ENCODE results near the gene TPM4.

The TPM4 gene

GRCh38 chr19:16071072-16071691 lies 5.1 kb upstream of the TPM4 start:
- POLR2A ChIA-PET, result interaction anchor here (0.6 kb wide), 1 partner anchor 18 kb away, joined by 3 read pairs; no protein-coding TSS in a partner anchor
- no peak for TF ChIP-seq CTCF (IDR thresholded peaks at IDR 0.05; ENCODE audit: insufficient read depth, low read length, missing control alignments)
- no peak overlapping the region for H3K4me3 ChIP-seq (ENCODE audit: low read depth, low read length)
- CTCF ChIA-PET, result interaction anchor here (1.1 to 3.9 kb wide), 3 partner anchors 8 to 30 kb away, joined by 4 to 17 read pairs (median 5); no protein-coding TSS in a partner anchor
- no peak for DNase-seq (ENCODE audit: low read depth, low spot score)

DNA sequence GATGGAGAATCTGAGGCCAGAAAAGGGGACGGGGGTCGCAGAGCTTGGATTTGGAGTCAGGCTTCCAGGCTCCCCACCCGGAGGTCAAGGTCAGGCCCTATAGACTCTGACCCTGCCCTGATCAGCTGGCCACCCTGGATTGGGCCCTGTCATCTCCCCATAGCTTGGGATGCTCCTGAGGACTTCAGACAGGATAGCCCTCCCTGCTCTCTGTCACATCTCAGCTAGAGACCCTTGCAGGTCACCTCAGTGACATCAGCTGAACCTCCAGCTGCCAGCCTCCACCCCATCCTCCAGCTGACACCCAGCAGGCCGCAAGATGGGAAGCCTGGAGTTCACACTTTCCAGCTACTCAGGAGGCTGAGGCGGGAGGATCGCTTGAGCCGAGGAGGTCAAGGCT lies 2.8 kb upstream of the TPM4 start:
- no peak overlapping the region for H3K4me3 ChIP-seq (ENCODE audit: low read depth, low read length)
- TF ChIP-seq CTCF (IDR thresholded peaks at IDR 0.05; ENCODE audit: insufficient read depth, low read length, missing control alignments), result no peak
- DNase-seq (ENCODE audit: low read depth, low spot score), result no peak
- ChIA-PET CTCF (interaction anchor here (1.1 to 4.8 kb wide), 3 partner anchors 10 to 38 kb away, joined by 3 to 24 read pairs (median 17); no protein-coding TSS in a partner anchor), POLR2A (interaction anchor here (3.9 kb wide), 1 partner anchor 8 kb away, joined by 35 read pairs; no protein-coding TSS in a partner anchor)

- CTCF ChIA-PET, result interaction anchor here (1.4 to 4.8 kb wide), 3 partner anchors 11 to 48 kb away, joined by 4 to 24 read pairs (median 17); no protein-coding TSS in a partner anchor
- TF ChIP-seq CTCF (IDR thresholded peaks at IDR 0.05; ENCODE audit: insufficient read depth, low read length, missing control alignments), result no peak
- POLR2A ChIA-PET, result interaction anchor here (3.9 kb wide), 1 partner anchor 9 kb away, joined by 35 read pairs; no protein-coding TSS in a partner anchor
- H3K4me3 ChIP-seq (ENCODE audit: low read depth, low read length), result no peak overlapping the region
- no peak for DNase-seq (ENCODE audit: low read depth, low spot score)
Measured at GRCh38 chr19:16073988-16074387, 2.3 kb upstream of the TPM4 start.

DNA sequence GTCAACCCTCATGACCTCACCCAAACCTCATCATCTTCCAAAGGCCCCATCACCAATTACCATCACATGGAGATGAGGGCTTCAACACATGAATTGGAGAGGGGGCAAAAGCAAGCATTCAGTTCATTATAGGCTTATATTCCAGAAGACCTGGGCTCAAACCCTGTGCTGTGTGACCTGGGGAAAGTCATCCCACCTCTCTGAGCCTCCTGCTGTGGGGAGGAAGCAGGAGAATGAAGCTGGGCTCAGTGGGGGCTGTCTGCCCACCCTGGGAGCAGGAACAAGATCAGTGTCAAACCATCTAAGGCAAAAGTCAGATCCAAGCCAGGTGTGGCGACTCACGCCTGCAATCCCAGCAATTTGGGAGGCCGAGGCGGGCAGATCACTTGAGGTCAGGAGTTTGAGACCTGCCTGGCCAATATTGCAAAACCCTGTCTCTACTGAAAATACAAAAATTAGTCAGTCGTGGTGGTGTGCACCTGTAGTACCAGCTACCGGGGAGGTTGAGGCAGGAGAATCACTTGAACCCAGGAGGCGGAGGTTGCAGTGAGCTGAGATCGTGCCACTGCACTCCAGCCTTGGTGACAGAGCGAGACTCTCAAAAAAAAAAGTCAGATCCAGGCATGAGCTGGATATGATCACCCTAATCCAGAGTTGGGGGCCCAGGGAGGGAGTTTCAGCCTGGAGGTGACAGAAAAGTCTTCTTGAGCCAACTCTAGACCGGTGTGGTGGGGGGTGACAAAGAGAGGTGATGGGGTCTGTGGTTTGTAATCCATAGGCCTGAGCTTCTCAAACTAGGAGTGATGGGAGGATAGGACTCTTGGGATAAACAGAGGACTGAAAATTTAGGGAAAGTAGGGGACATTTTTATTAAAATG lies 1.6 kb upstream of the TPM4 start:
- ChIA-PET CTCF (interaction anchor here (0.8 to 4.8 kb wide), 8 partner anchors 9 to 110 kb away, joined by 3 to 28 read pairs (median 4); no protein-coding TSS in a partner anchor), POLR2A (interaction anchor here (1.6 to 3.9 kb wide), 2 partner anchors 9 to 20 kb away, joined by 6 to 35 read pairs; no protein-coding TSS in a partner anchor)
- no peak for TF ChIP-seq CTCF (IDR thresholded peaks at IDR 0.05; ENCODE audit: insufficient read depth, low read length, missing control alignments)
- H3K4me3 ChIP-seq (ENCODE audit: low read depth, low read length), result no peak overlapping the region
- no peak for DNase-seq (ENCODE audit: low read depth, low spot score)

DNA sequence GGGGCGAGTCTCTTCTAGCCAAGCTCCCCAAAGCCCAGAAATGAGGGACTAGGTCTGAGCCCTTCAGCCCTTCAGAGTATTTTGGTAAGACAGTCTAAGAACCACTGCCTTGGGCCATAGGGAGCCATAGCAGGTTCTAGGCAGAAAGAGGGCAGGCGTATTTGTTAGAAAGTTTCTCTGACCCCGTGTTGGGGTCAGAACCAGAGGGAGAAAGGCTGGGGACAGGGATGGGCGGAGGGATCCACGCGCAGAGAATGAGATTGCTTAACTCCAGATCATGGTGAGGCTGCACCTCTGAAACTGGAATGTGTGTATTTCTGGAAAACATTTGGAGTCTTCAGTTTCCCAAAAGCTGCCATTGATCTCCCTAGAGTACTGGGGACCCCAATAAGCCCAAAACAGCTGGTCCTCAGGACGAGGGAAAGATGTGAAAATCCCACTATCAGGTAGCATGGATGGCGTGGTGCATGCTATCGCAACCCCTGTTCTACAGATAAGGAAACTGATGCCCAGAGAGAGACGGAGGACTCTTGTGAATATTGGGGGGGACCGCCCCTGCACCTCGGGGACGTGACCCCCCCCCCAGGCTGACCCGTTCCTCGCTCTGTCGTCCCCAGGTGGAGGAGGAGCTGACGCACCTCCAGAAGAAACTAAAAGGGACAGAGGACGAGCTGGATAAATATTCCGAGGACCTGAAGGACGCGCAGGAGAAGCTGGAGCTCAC lies 703 bp upstream of the TPM4 start:
- POLR2A ChIA-PET, result interaction anchor here (0.6 to 3.9 kb wide), 13 partner anchors 10 to 249 kb away, joined by 3 to 35 read pairs (median 4); partner anchors contain the start of genes FAM32A and KLF2

More for the DNA sequence above, 703 bp upstream of the TPM4 start:
- CTCF ChIA-PET, result interaction anchor here (0.8 to 4.8 kb wide), 10 partner anchors 10 to 109 kb away, joined by 3 to 28 read pairs (median 4); no protein-coding TSS in a partner anchor
- TF ChIP-seq CTCF (IDR thresholded peaks at IDR 0.05; ENCODE audit: insufficient read depth, low read length, missing control alignments), result no peak
- DNase-seq (ENCODE audit: low read depth, low spot score), result no peak
- peak overlapping the region; percentile 64 for H3K4me3 ChIP-seq (ENCODE audit: low read depth, low read length)
